ENCODE data around the gene MRAP. TPM values are rescaled to one million over a fixed set of nuclear protein-coding genes. Genes with fewer than 3 reads are reported as not detected.

MRAP gene
- polyA plus RNA-seq, 1 donor from 2014 or later: not detected

GRCh38 chr21:32320059-32320458, 21.4 kb downstream of the MRAP start:
- Histone ChIP-seq H3K4me2 (ENCODE audit: low read length) (no peak overlapping the region), H3K27me3 (ENCODE audit: insufficient read depth, low read depth, low read length) (no peaks in the 10 kb centered on the region), H4K20me1 (ENCODE audit: insufficient read depth) (no peaks in the 10 kb centered on the region), H3K9ac (ENCODE audit: low read length) (no peak overlapping the region), H3K27ac (ENCODE audit: low read length) (no peak overlapping the region), H3K36me3 (ENCODE audit: insufficient read depth, low read length) (peaks cover 7% of the 10 kb centered on the region), H3K4me3 (ENCODE audit: low read length) (no peak overlapping the region), H3K9me2 (ENCODE audit: insufficient read depth, low read length) (no peaks in the 10 kb centered on the region), H3K79me2 (replicated peaks; ENCODE audit: insufficient read depth, low read length) (no peaks in the 10 kb centered on the region), H3F3A (ENCODE audit: insufficient read depth, low read length, poor library complexity, severe bottlenecking) (no peaks in the 10 kb centered on the region), H2AFZ (ENCODE audit: low read depth, low read length) (no peak overlapping the region), H3K9me3 (ENCODE audit: low read length) (no peaks in the 10 kb centered on the region)
- TF ChIP-seq EZH2 (IDR thresholded peaks at IDR 0.05; ENCODE audit: borderline replicate concordance, insufficient read depth, low read length, poor library complexity, severe bottlenecking): no peak
- no peak for TF ChIP-seq RAD21 (conservative IDR thresholded peaks at IDR 0.05)
- no peak for TF ChIP-seq TAF1 (IDR thresholded peaks at IDR 0.05; ENCODE audit: low read depth)
- no peak for TF ChIP-seq POLR2AphosphoS5 (IDR thresholded peaks at IDR 0.05)
- TF ChIP-seq SMC3 (conservative IDR thresholded peaks at IDR 0.05; ENCODE audit: poor library complexity): no peak
- no peak for TF ChIP-seq MXI1 (conservative IDR thresholded peaks at IDR 0.05; ENCODE audit: poor library complexity, severe bottlenecking)
- TF ChIP-seq REST (IDR thresholded peaks at IDR 0.05; ENCODE audit: borderline replicate concordance): no peak
- no peak for TF ChIP-seq CTCF (IDR thresholded peaks at IDR 0.05; ENCODE audit: poor library complexity, severe bottlenecking)
- TF ChIP-seq EP300 (conservative IDR thresholded peaks at IDR 0.05; ENCODE audit: poor library complexity, severe bottlenecking): no peak

GRCh38 chr21:32320726-32321125, 22.1 kb downstream of the MRAP start:
- no peaks in the 10 kb centered on the region for H3K9me3 ChIP-seq (ENCODE audit: low read length)
- no peak overlapping the region for H3K27ac ChIP-seq (ENCODE audit: low read length)

More at GRCh38 chr21:32320726-32321125, 22.1 kb downstream of the MRAP start:
- Histone ChIP-seq H3K79me2 (replicated peaks; ENCODE audit: insufficient read depth, low read length) (no peaks in the 10 kb centered on the region), H3K36me3 (ENCODE audit: insufficient read depth, low read length) (peaks cover 8% of the 10 kb centered on the region), H3K9ac (ENCODE audit: low read length) (no peak overlapping the region), H3K4me3 (ENCODE audit: low read length) (no peak overlapping the region), H2AFZ (ENCODE audit: low read depth, low read length) (no peak overlapping the region), H3F3A (ENCODE audit: insufficient read depth, low read length, poor library complexity, severe bottlenecking) (no peaks in the 10 kb centered on the region), H4K20me1 (ENCODE audit: insufficient read depth) (no peaks in the 10 kb centered on the region), H3K9me2 (ENCODE audit: insufficient read depth, low read length) (no peaks in the 10 kb centered on the region), H3K27me3 (ENCODE audit: insufficient read depth, low read depth, low read length) (no peaks in the 10 kb centered on the region), H3K4me2 (ENCODE audit: low read length) (no peak overlapping the region)
- TF ChIP-seq POLR2AphosphoS5 (IDR thresholded peaks at IDR 0.05) (no peak), RAD21 (conservative IDR thresholded peaks at IDR 0.05) (no peak), MXI1 (conservative IDR thresholded peaks at IDR 0.05; ENCODE audit: poor library complexity, severe bottlenecking) (no peak), SMC3 (conservative IDR thresholded peaks at IDR 0.05; ENCODE audit: poor library complexity) (no peak), CTCF (IDR thresholded peaks at IDR 0.05; ENCODE audit: poor library complexity, severe bottlenecking) (no peak), EZH2 (IDR thresholded peaks at IDR 0.05; ENCODE audit: borderline replicate concordance, insufficient read depth, low read length, poor library complexity, severe bottlenecking) (no peak)

Measured in neural cell (in vitro differentiated cells).